ENCODE measurements around the gene MINPP1. TPM values are rescaled to one million over a fixed set of nuclear protein-coding genes. Genes with fewer than 3 reads are reported as not detected.
"Not testable (repeated sequence)": the region's sequence is repeated elsewhere in the genome, so short reads cannot be mapped to it uniquely, and the experiment has no call there.

Gene MINPP1
- total and polyA plus RNA-seq, 5 donors from 2014 or later = 2.8 to 13.5 (median 10.7) TPM

GRCh38 chr10:87591589-87591886 is 86.8 kb downstream of the MINPP1 start:
- Mint-ChIP-seq H3K4me3 (no peak overlapping the region), H3K36me3 (no peaks in the 10 kb centered on the region), H3K27ac (no peak overlapping the region), H3K27me3 (peaks cover 33% of the 10 kb centered on the region), H3K9me3 (peaks cover 0 to 3% (median 0%) of the 10 kb centered on the region in 7 donors), H3K4me1 (peaks cover 0 to 3% (median 0%) of the 10 kb centered on the region in 4 donors)
- H3K4me3 ChIP-seq (ENCODE audit: low read depth, low read length) = no peak overlapping the region
- ATAC-seq (ENCODE audit: low read depth in 2 of 2) (no peak), DNase-seq (no peak)
- peaks cover 7% of the 10 kb centered on the region for H3K27me3 ChIP-seq (ENCODE audit: control insufficient read depth, insufficient read depth, low read length)
- H3K36me3 ChIP-seq (ENCODE audit: control insufficient read depth, insufficient read depth, low read length) = no peaks in the 10 kb centered on the region
- no peak overlapping the region for H3K27ac ChIP-seq (ENCODE audit: insufficient read depth, low read length, poor library complexity, severe bottlenecking)
- H3K4me1 ChIP-seq (ENCODE audit: control insufficient read depth, insufficient read depth, low read length, poor library complexity, severe bottlenecking) = no peaks in the 10 kb centered on the region
- no peaks in the 10 kb centered on the region for H3K9me3 ChIP-seq (ENCODE audit: control insufficient read depth in 2 of 2, low read length in 2 of 2)

- H3K36me3 Mint-ChIP-seq; H3K4me3 ChIP-seq (ENCODE audit: low read depth, low read length); H3K36me3 ChIP-seq (ENCODE audit: control insufficient read depth, insufficient read depth, low read length); ATAC-seq (ENCODE audit: low read depth in 2 of 2); H3K27ac Mint-ChIP-seq; H3K9me3 Mint-ChIP-seq; H3K4me1 Mint-ChIP-seq; H3K4me1 ChIP-seq (ENCODE audit: control insufficient read depth, insufficient read depth, low read length, poor library complexity, severe bottlenecking); H3K27me3 ChIP-seq (ENCODE audit: control insufficient read depth, insufficient read depth, low read length); DNase-seq; H3K9me3 ChIP-seq (ENCODE audit: control insufficient read depth in 2 of 2, low read length in 2 of 2); H3K4me3 Mint-ChIP-seq; H3K27ac ChIP-seq (ENCODE audit: insufficient read depth, low read length, poor library complexity, severe bottlenecking): not testable (repeated sequence)
- peaks cover 33% of the 10 kb centered on the region for H3K27me3 Mint-ChIP-seq
Observed at GRCh38 chr10:87592920-87593319, 88.2 kb downstream of the MINPP1 start.

GRCh38 chr10:87593702-87594101 is 89.0 kb downstream of the MINPP1 start:
- ATAC-seq (ENCODE audit: low read depth in 2 of 2) = no peak
- Histone ChIP-seq H3K4me3 (ENCODE audit: low read depth, low read length) (no peak overlapping the region), H3K27ac (ENCODE audit: insufficient read depth, low read length, poor library complexity, severe bottlenecking) (no peak overlapping the region), H3K9me3 (ENCODE audit: control insufficient read depth in 2 of 2, low read length in 2 of 2) (no peaks in the 10 kb centered on the region), H3K36me3 (ENCODE audit: control insufficient read depth, insufficient read depth, low read length) (no peaks in the 10 kb centered on the region), H3K4me1 (ENCODE audit: control insufficient read depth, insufficient read depth, low read length, poor library complexity, severe bottlenecking) (no peaks in the 10 kb centered on the region), H3K27me3 (ENCODE audit: control insufficient read depth, insufficient read depth, low read length) (peaks cover 9% of the 10 kb centered on the region)
- Mint-ChIP-seq H3K4me1 (peaks cover 0 to 3% (median 0%) of the 10 kb centered on the region in 4 donors), H3K4me3 (no peak overlapping the region), H3K27me3 (peaks cover 26% of the 10 kb centered on the region), H3K36me3 (no peaks in the 10 kb centered on the region), H3K27ac (no peak overlapping the region), H3K9me3 (peaks cover 0 to 3% (median 0%) of the 10 kb centered on the region in 7 donors)
- DNase-seq = no peak

- DNase-seq = no peak
- H3K4me3 ChIP-seq (ENCODE audit: low read depth, low read length) = no peak overlapping the region
- ATAC-seq (ENCODE audit: low read depth in 2 of 2) = no peak
- H3K27ac Mint-ChIP-seq = no peak overlapping the region
- peaks cover 0 to 3% (median 0%) of the 10 kb centered on the region in 7 donors for H3K9me3 Mint-ChIP-seq
- H3K27me3 ChIP-seq (ENCODE audit: control insufficient read depth, insufficient read depth, low read length) = peaks cover 9% of the 10 kb centered on the region
- peaks cover 0 to 3% (median 0%) of the 10 kb centered on the region in 4 donors for H3K4me1 Mint-ChIP-seq
- no peak overlapping the region for H3K4me3 Mint-ChIP-seq
- H3K27ac ChIP-seq (ENCODE audit: insufficient read depth, low read length, poor library complexity, severe bottlenecking) = no peak overlapping the region
- no peaks in the 10 kb centered on the region for H3K9me3 ChIP-seq (ENCODE audit: control insufficient read depth in 2 of 2, low read length in 2 of 2)
- peaks cover 26% of the 10 kb centered on the region for H3K27me3 Mint-ChIP-seq
- H3K36me3 ChIP-seq (ENCODE audit: control insufficient read depth, insufficient read depth, low read length) = no peaks in the 10 kb centered on the region
- no peaks in the 10 kb centered on the region for H3K36me3 Mint-ChIP-seq
- H3K4me1 ChIP-seq (ENCODE audit: control insufficient read depth, insufficient read depth, low read length, poor library complexity, severe bottlenecking) = no peaks in the 10 kb centered on the region
Observed at GRCh38 chr10:87594181-87594580, 89.5 kb downstream of the MINPP1 start.

GRCh38 chr10:87594864-87595263 is 90.2 kb downstream of the MINPP1 start:
- H3K4me3 ChIP-seq (ENCODE audit: low read depth, low read length) = no peak overlapping the region
- DNase-seq (no peak), ATAC-seq (ENCODE audit: low read depth in 2 of 2) (no peak)
- Mint-ChIP-seq H3K27me3 (peaks cover 25% of the 10 kb centered on the region), H3K4me1 (no peaks in the 10 kb centered on the region), H3K4me3 (no peak overlapping the region), H3K9me3 (peaks cover 0 to 3% (median 0%) of the 10 kb centered on the region in 7 donors), H3K36me3 (no peaks in the 10 kb centered on the region), H3K27ac (no peak overlapping the region)
- H3K27ac ChIP-seq (ENCODE audit: insufficient read depth, low read length, poor library complexity, severe bottlenecking) = no peak overlapping the region
- H3K4me1 ChIP-seq (ENCODE audit: control insufficient read depth, insufficient read depth, low read length, poor library complexity, severe bottlenecking) = no peaks in the 10 kb centered on the region
- no peaks in the 10 kb centered on the region for H3K36me3 ChIP-seq (ENCODE audit: control insufficient read depth, insufficient read depth, low read length)
- H3K9me3 ChIP-seq (ENCODE audit: control insufficient read depth in 2 of 2, low read length in 2 of 2) = no peaks in the 10 kb centered on the region
- peaks cover 9% of the 10 kb centered on the region for H3K27me3 ChIP-seq (ENCODE audit: control insufficient read depth, insufficient read depth, low read length)

GRCh38 chr10:87596351-87596750 is 91.7 kb downstream of the MINPP1 start:
- DNase-seq (no peak), ATAC-seq (ENCODE audit: low read depth in 2 of 2) (no peak)
- Histone ChIP-seq H3K36me3 (ENCODE audit: control insufficient read depth, insufficient read depth, low read length) (no peaks in the 10 kb centered on the region), H3K4me1 (ENCODE audit: control insufficient read depth, insufficient read depth, low read length, poor library complexity, severe bottlenecking) (no peaks in the 10 kb centered on the region), H3K4me3 (ENCODE audit: low read depth, low read length) (no peak overlapping the region), H3K27ac (ENCODE audit: insufficient read depth, low read length, poor library complexity, severe bottlenecking) (no peak overlapping the region), H3K9me3 (ENCODE audit: control insufficient read depth in 2 of 2, low read length in 2 of 2) (no peaks in the 10 kb centered on the region), H3K27me3 (ENCODE audit: control insufficient read depth, insufficient read depth, low read length) (peaks cover 12% of the 10 kb centered on the region)
- H3K27me3 Mint-ChIP-seq = peaks cover 17% of the 10 kb centered on the region
- H3K27ac Mint-ChIP-seq = no peak overlapping the region
- H3K4me1 Mint-ChIP-seq = peaks cover 0 to 2% (median under 1%) of the 10 kb centered on the region in 4 donors
- peaks cover 0 to 1% (median 0%) of the 10 kb centered on the region in 7 donors for H3K9me3 Mint-ChIP-seq
- H3K4me3 Mint-ChIP-seq = no peak overlapping the region
- no peaks in the 10 kb centered on the region for H3K36me3 Mint-ChIP-seq

GRCh38 chr10:87598700-87599099 is 94.0 kb downstream of the MINPP1 start:
- peaks cover 17% of the 10 kb centered on the region for H3K27me3 Mint-ChIP-seq
- no peak overlapping the region for H3K27ac ChIP-seq (ENCODE audit: insufficient read depth, low read length, poor library complexity, severe bottlenecking)
- no peaks in the 10 kb centered on the region for H3K36me3 Mint-ChIP-seq
- peaks cover 0 to 10% (median 4%) of the 10 kb centered on the region in 4 donors for H3K4me1 Mint-ChIP-seq
- peaks cover 0 to 1% (median 0%) of the 10 kb centered on the region in 7 donors for H3K9me3 Mint-ChIP-seq
- no peak overlapping the region for H3K27ac Mint-ChIP-seq
- no peak for ATAC-seq (ENCODE audit: low read depth in 2 of 2)
- no peak overlapping the region for H3K4me3 Mint-ChIP-seq
- H3K4me3 ChIP-seq (ENCODE audit: low read depth, low read length) = no peak overlapping the region
- no peak for DNase-seq
- H3K27me3 ChIP-seq (ENCODE audit: control insufficient read depth, insufficient read depth, low read length) = peaks cover 12% of the 10 kb centered on the region
- no peaks in the 10 kb centered on the region for H3K9me3 ChIP-seq (ENCODE audit: control insufficient read depth in 2 of 2, low read length in 2 of 2)
- H3K36me3 ChIP-seq (ENCODE audit: control insufficient read depth, insufficient read depth, low read length) = no peaks in the 10 kb centered on the region
- H3K4me1 ChIP-seq (ENCODE audit: control insufficient read depth, insufficient read depth, low read length, poor library complexity, severe bottlenecking) = no peaks in the 10 kb centered on the region

- no peak for ATAC-seq (ENCODE audit: low read depth in 2 of 2)
- Histone ChIP-seq H3K9me3 (ENCODE audit: control insufficient read depth in 2 of 2, low read length in 2 of 2) (no peaks in the 10 kb centered on the region), H3K27me3 (ENCODE audit: control insufficient read depth, insufficient read depth, low read length) (peaks cover 10% of the 10 kb centered on the region), H3K27ac (ENCODE audit: insufficient read depth, low read length, poor library complexity, severe bottlenecking) (no peak overlapping the region), H3K4me3 (ENCODE audit: low read depth, low read length) (no peak overlapping the region), H3K36me3 (ENCODE audit: control insufficient read depth, insufficient read depth, low read length) (no peaks in the 10 kb centered on the region), H3K4me1 (ENCODE audit: control insufficient read depth, insufficient read depth, low read length, poor library complexity, severe bottlenecking) (no peaks in the 10 kb centered on the region)
- no peaks in the 10 kb centered on the region for H3K36me3 Mint-ChIP-seq
- no peak overlapping the region for H3K27ac Mint-ChIP-seq
- peaks cover 0 to 1% (median 0%) of the 10 kb centered on the region in 7 donors for H3K9me3 Mint-ChIP-seq
- peaks cover 6% of the 10 kb centered on the region for H3K27me3 Mint-ChIP-seq
- no peak for DNase-seq
- H3K4me1 Mint-ChIP-seq = peaks cover 0 to 10% (median 4%) of the 10 kb centered on the region in 4 donors
- no peak overlapping the region for H3K4me3 Mint-ChIP-seq
Observed at GRCh38 chr10:87600581-87600980, 95.9 kb downstream of the MINPP1 start.
